GM21528 (cell line): ENCODE results near the gene MUC6.

Source experiments
- ATAC-seq: cut with Tn5 transposase; IDR thresholded peaks from one replicate; pipeline ENCODE4 v1.9.1; 2021; ENCODE audit warnings: mild to moderate bottlenecking, moderate library complexity; ENCODE audit not compliant: unreplicated experiment, low FRiP score

MUC6 gene

DNA sequence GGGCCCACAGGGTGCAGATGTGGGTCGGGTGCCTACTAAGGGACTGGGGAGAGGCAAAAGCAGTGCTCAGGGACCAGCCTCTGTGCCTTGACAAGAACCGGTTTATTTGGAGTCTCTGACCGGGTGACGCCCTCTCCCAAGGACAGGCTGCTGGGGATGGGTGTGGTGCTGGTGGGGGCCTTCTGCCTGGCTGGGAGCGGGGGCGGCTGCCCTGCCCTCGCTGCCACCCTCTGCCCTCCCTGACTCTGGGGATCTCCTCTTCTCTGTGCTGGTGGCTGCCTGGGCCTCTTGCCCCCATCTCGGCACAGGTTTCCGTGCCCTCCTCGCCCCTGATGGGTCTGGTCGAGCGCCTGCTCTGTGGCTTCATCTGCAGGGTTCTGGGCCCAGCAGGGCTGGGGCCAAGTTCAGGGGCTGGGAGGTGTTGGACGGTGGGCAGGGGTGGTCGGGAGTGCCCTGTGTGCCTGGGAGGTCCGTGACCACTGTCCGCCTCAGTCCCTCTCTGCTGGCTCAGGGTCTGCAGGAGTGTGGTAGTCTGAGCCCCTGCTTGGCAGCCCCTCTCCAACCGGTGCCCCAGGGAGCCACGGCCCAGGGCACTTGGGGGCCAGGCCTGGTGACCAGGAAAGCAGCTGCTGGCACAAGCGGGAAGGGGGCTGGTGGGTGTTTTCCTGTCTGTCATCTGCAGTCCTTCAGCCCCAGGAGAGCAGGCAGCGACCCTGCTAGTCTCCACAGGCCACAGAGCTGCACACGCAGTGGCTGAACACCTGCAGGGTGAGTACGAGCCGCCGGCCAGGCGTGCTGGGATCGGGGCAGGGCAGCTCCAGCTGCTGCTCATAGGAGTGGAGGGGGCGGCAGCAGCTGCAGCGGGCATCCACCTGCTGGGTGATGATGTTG lies 23.5 kb downstream of the MUC6 start:
- ATAC-seq: no peak

DNA sequence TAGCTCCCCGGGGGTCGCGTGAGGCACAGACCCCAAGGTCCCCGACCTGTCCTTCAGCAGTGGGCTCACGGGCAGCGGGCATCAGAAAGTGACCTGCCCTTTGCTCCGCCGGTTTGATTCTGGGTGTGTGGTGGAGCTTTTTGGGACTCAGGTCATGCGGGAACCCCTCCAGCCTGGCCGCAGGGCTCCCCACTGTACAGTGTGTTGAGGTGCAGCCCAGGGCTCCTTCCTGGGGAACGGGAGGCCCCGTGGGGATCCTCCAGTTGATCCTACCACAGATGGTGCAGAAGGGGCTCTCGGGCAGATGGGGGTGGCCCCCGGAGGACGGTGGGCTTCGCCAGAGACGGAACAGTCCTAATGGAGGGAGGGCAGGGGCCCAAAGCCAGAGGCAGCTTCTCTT lies 24.2 kb downstream of the MUC6 start:
- no peak for ATAC-seq

DNA sequence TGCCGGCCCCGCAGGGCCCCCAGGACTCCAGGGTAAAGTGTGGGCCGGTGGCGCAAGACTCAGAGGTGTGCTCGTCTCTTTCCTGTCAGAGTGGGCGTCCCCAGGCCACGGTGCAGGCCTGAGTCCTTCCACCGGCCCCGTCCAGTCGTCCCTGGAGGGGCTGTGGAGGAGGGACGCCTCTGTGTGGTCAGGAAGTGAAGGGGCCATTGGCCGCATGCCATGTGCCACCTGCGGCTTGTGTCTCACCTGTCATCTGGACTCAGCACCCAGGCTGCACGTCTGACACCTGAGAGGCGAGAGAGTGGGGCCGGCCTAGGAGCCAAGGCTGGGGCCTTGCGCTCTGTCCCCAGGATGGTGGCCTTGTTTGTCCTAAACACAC lies 25.2 kb downstream of the MUC6 start:
- no peak for ATAC-seq

DNA sequence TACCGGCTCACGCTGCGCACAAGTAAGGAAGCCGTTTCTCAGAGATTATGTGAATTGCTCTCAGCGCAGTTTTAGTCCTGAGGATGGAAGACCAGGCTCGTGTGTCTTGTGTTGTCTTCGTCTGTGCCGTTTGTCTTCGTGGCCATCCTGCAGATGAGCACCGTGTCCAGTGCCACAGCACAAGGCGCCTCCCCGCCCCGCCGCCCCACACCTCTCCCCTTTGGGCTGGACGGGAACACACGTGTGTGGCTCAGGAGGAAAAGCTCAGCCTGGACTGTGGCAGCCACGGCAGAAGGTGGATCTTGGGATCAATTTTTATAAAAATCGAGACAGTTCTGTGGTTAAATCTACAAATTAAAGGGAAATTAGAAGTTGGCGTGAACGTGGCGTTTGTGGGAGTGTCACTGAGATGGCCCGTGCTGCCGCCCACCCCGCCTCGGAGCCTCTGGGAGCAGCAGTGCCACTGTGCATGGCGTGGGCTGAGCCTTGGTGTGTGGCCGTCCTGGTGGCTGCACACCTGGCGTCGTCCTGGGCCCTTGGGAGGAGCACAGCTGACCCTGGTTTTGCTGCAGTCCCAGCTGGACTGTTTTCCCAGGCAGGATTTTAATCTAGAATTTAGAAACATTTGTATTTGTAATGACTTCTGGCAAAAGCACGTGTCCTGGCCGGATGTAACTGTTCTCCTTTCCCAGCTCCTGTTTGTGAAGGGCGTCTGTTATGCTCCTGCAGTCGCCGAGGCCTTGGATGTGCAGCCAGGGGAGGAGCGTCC lies 25.8 kb downstream of the MUC6 start:
- ATAC-seq: no peak

DNA sequence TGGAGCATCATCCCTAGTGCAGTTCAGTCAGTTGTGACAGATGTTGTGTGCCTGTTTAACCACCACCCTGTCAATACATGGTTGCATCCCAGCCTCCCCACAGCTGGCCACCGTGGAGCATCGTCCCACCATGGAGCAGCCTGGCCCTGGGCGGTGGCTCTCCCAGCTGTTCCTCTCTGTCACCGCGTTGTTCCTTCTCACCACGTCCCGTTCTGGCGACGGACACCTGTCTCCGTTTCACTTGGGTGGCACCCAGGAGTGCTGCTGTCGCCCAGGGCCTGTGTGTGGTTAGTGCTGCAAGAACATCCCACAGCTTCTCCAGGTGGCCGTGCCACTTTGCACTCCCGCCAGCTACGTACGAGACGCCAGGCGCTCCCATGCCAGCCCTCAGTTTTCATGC lies 26.5 kb downstream of the MUC6 start:
- no peak for ATAC-seq

DNA sequence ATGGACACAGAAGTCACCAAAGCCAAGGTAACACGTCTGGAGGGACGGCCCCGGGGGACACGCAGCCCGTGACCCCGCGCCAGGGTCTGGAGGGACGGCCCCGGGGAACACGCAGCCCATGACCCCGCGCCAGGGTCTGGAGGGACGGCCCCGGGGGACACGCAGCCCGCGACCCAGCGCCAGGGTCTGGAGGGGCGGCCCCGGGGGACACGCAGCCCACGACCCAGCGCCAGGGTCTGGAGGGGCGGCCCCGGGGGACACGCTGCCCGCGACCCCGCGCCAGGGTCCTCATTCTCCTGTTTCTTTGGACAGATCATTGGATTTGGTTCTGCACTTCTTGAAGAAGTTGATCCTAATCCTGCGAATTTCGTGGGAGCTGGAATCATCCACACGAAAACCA lies 27.1 kb downstream of the MUC6 start:
- no peak for ATAC-seq

DNA sequence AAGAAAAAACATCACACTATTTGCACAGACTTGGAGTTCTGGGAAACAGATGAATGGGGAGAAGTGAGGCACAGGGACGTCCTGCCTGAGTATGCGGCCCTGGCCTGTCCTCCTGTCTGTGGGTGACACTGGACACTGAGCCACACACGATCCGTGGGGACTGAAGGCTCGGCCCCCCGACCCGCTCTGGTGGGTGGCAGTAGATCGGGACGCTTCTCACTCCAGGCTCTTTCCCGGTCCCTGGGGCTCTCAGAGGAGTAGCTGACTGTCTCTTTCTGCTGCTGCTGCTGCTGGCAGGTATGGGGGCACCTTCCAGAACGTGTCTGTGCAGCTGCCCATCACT lies 27.7 kb downstream of the MUC6 start:
- no peak for ATAC-seq

DNA sequence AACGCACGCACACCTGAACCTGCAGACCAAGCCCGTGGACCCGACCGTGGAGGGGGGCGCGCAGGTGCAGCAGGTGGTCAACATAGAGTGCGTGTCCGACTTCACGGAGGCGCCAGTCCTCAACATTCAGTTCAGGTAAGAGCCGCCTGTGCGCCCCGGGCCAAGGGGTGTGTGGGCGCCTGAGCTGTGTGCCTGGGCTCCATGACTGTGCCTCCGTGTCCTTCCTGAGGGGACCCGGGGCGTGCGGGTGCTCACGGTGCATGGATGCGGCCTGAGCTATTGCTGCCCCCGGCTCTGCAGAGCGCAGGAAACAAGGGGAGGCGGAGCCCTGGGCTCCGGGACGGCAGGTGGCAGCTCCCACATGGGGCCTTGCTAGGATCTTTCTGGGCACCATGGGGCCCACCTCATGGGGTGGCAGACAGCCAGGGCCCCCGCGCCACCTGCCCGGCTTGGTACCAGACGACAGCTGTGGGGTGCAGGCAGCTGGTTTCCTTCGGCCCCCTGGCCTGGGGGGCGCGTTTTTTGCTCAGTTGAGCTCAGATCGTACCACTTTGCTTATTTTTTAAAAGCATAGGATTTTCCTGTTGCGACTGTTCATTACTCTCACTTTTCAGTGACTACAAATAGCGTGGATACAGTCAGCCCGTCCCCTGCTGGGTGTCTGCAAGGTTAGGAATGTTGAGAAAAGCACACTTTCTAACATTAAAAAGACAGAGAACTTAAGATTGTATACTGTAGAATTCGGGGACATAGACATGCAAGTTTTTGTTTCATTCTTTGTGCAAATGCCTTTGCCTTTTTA lies 28.3 kb downstream of the MUC6 start:
- no peak for ATAC-seq

DNA sequence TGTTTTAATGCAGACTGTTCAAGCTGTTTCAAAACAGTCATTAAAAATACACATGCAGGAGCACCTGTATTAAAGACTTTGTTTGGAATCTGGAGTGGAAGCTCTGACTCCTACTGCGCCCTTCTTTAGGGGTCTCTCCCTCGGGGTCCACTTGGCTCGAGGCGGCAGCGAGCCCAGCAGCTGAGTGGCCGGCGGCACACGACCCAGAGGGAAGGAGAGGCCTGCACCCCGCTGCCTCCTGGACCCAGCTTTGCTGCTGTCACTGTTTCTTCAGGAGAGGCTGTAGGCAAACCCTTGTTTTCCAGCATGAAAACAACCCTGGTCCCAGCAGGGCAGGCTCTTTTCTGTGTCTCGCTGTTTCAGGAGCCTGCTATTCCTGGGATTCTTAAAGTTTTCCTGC lies 29.2 kb downstream of the MUC6 start:
- no peak for ATAC-seq

DNA sequence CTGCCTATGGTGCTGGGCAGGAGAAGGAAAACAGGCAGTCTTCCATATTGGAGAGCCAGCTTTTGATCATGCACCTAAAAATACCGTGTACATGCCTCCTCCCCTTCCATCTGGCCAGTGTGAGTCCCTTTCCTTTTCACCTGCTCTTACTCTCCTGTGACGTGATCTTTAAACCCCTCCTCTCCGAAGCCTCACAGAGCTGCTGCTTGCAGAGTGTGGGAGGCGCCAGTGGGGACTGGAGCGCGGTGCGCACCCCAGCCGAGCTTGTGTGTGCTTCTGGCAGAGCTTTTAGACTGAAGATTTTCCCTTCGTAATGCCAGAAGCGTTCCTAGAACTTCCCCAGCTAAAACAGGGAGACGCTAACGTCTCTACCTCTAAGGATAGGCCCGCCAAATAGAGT lies 29.8 kb downstream of the MUC6 start:
- no peak for ATAC-seq

DNA sequence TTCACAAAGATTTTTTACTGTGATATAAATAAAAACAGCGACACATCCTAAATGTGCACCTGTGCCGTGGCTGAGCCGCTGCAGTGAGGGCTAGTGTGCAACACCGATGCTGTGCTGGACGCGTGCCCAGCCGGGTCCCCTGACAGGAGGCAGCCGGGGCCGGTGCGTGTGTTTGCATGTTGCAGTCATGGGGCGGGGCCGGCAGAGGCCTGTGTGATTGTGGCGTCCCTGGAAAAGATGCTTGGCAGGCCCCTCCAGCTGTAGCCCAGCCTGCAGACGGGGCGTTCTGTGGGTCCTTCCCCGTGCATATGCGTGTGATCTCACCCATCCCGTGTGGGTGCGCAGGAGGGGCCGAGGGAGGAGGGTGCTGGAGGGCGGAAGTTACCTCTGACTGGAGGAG lies 30.6 kb downstream of the MUC6 start:
- no peak for ATAC-seq

DNA sequence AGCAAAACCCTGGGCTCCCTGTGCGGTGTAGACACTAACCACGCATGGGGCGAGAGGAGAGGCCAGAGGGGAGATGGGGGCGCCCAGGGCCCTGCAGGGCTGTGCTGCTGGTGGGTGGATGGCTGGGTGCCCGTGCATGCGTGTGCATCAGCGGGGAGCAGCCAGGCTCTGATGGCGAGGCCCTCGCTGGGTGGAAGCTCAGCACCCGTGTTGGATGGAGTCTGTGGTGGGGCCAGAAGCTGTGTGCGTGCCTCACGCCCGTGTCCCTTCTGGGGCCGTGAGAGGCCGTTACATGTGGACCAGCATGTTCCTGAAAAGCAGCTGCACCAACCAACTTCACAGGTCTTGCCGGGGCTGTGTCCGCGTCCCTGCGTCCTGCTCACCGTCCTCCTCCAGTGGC lies 33.4 kb downstream of the MUC6 start:
- no peak for ATAC-seq

DNA sequence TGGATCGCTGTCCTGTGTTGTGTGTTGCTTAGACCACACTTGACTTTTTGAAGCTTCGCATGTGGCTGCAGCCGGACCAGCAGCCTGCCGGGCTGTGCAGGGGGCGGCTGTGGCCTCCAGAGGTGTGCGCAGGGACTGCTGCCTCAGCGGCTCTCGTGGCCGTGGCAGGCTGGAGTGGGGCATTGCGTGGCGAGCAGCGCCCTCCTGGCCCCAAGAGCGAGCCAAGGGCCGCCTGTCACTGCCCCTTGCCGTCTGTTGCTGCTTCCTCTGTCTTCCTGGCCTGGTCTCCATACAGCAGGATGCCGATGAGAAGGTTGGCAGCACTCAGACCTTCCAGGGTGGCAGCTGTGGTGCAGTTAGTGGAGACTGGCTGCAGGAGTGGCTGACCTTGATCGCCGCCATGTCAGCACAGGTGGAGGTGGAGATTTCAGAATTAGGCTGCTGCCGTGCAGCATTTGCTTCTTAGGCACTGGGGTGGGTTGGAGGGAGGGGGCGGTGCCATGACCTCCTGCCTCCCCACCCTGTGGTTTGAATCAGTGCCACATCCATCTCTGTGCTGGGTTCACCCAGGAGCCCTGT lies 34.0 kb downstream of the MUC6 start:
- ATAC-seq: no peak

DNA sequence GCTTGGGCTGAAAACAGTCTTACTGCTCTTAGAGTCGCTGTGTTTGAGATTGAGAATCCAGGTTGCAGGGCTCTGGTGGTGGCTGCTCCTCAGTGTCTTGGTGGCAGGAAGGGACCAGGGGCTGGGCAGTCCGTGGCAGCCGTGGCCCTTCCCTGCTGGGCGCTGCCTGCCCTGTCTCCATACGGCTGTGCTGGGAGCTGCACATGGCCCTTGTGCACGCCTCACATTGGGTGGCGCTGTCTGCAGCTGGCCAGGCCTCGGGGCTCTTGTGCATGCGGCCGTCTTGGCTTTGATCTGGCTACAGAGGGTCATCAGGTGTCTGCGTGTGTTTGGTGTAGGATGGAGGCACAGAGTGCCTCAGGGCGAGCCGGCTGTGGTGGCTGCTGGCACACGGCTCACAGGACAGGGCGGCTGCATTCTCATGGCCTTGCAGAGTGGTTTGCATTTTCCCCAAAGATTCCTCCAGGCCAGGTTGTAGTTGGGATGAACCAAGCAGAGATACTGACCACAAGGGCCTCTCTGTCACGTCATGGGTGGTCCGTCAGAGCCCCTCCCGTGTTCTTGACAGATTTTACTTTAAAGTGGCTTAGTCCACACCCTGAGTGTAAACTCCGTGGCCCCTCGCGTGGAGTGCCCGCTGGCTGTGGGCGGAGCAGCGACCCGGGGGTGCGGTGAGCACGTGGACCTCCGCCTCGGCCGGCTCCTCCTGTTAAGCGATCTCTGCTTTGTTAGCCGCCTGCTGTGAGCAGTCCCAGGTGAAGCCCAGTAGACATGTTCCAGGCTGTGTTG lies 34.7 kb downstream of the MUC6 start:
- ATAC-seq: no peak

DNA sequence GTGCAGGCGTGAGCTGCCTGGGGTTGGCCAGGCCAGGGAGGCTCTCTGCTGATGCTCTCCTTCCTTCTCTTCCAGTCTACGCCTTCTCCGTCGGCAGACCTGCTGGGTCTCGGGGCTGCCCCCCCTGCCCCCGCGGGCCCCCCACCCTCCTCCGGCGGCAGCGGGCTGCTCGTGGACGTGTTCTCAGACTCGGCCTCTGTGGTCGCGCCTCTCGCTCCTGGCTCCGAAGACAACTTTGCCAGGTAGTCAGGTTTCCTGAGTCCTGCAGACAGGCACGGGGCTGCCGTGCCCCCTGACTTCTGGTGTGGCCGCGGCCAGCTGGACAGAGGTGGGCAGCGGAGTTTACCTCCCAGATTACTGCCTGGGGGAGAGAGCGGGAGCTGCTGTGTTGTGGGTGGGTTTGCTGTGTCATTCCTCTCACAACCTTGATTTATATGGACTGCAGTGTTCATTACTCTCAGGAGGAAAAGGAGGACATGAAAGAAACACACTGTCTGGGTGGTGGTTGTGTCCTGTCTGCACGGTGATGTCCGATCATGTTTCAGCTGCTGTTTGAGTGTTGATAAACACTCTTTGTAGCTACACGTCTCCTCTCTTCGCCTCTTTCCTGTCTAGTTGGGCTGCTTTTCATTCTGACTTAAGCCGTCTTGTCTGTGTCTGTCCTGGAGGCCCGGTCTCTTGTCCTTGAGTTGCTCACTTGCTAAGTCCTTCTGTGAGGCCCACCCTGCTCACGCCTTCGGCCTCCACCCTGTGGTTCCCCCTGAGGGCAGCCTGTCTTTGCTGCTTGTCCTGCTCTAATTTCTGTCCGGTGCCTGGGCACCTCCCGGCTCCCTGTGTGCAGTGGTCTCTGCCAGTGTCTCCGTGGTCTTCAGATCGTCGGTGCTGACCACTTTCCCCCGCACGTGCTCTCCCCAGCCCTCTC lies 35.9 kb downstream of the MUC6 start:
- ATAC-seq: no peak

DNA sequence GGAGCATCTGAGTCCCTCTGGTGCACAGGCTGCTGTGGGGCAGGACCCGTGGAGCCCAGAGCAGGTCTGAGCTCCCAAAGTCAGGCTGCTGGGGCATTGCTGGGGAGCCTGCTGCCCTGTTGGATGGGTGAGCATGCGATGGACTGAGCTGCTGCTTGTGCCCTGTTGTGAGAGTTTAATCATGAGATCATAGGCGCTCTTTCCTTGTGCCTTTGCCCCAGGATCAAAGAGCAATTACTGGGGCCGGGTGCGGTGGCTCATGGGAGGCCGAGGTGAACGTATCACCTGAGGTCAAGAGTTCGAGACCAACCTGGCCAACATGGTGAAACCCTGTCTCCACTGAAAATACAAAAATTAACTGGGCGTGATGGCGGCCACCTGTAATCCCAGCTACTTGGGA lies 37.5 kb downstream of the MUC6 start:
- ATAC-seq: no peak

DNA sequence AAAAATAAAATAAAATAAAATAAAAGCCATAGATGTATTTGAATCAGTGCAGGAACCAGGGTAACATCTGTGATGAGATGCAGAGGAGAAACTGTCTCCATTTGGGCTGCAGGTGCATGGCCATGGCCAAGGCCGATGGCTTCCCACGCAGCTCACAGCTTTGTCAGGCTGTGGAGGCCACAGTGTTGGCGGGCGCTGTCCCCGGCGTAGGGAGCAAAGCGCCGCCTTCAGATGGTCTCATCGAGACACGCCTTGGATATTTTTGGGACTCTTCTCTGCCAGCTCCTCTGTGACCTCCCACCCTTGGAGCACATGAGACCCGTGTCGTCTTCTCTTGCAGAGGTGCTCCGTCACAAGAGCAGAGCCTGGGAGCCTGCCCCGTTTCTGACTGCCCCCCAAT lies 38.6 kb downstream of the MUC6 start:
- ATAC-seq: no peak

DNA sequence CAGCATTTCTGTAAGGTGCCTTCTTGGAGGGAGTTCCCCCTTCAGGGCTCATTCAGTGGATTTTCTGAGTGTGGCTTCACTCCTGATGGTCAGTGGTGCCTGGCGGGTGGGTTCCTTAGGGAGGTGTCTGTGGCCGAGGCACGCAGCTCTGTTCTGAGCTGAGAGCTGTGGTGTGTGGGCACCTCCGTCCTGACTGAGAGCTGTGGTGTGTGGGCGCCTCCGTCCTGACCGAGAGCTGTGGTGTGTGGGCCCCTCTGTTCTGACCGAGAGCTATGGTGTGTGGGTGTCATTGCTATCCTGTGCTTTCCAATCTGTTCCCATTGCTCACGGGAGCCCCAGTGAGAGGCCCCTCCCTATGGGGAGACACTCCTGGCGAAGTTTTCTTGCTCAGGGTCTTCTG lies 39.8 kb downstream of the MUC6 start:
- ATAC-seq: no peak

DNA sequence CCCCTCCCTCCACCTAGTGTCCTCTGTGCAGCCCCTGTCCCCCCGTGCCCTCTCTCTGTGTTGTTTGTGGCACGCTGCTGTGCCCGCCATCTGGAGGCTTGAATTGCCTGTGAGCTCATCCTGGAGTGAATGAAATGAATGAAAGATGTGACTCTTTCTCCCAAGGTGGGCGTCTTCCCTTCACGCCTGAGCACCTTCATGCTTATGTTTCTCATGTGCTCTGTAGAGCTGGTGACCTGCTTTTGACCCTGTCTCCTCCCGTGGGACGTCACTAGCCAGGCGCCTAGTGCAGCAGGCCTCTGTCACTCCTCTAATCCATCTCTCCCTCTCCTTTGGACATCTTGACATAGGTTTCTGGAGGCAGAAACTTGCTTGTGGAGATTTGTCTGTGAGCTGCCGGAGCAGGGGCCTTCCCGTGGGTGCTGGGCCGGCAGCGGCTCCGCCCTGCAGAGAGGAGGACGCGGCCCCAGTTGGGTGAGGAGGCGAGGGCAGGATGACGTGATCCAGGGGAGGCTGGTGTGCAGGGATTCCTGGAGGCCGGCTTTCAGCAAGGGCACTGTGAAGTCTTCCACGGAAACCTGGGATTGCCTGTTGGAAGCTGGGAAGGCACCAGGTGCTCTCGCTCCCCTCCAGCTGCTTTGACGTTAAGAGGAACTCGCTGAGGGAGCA lies 40.6 kb downstream of the MUC6 start:
- ATAC-seq: no peak
